Activated CD4-positive, alpha-beta T cell treated with anti-CD3 and anti-CD28 coated beads, Interleukin-2, amount 50 U/mL, for 4 hours (primary cell): Measurements from ENCODE around the gene SH3BGRL3.
"Not testable (repeated sequence)": the region's sequence is repeated elsewhere in the genome, so short reads cannot be mapped to it uniquely, and the experiment has no call there.

Experiments
- DNase-seq, 2 experiments: peaks; one replicate each; pipeline ENCODE4 v3.0.0-alpha.2; 2020

Gene SH3BGRL3

DNA sequence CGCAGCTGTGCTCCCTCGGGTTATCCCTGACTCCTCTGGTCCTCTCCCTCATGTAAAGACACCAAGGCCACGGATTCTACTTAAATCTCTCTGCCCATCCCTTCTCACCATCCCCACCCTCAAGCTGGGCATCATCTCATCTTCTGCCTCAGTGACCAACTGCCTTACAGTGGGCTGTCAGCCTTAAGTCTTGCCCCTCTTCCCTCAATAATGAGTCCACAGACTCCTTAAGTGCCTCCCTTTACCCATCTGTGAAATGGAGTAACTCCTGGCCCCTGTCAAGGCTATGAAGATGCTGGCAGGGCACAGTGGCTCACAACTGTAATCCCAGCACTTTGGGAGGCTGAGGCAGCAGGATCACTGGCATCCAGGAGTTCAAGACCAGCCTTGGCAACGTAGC, 12.1 kb downstream of the SH3BGRL3 start:
- no peak for DNase-seq

- DNase-seq: not testable (repeated sequence)
Observed at GRCh38 chr1:26292735-26293134, 12.8 kb downstream of the SH3BGRL3 start.

DNA sequence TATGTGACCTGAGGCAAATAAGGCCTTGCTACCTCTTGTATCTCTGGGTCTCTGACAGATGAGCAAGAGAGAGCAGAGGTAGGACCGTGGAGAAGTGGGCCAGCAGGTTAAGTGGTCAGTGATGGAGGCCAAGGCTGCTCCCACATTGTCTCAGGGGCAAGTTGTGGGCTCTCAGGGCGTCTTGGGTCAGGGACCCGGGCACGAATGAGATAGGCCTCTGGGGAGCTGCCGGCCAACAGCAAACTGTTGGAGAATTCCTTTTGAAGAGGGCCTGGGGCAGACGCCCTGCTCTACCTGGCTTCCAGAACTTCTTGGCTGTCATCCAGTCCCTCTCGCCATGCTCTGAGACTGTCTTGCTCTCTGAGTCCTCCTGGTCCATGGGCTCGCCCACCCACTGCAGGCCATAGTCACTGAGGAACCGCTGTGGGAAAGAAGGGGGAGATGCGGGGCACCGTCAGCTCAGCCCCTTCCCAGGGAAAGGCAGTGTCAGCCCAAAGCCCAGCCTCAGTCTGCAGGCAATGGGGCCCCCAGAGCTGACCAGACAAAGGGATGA, 14.1 kb downstream of the SH3BGRL3 start:
- DNase-seq: no peak

DNA sequence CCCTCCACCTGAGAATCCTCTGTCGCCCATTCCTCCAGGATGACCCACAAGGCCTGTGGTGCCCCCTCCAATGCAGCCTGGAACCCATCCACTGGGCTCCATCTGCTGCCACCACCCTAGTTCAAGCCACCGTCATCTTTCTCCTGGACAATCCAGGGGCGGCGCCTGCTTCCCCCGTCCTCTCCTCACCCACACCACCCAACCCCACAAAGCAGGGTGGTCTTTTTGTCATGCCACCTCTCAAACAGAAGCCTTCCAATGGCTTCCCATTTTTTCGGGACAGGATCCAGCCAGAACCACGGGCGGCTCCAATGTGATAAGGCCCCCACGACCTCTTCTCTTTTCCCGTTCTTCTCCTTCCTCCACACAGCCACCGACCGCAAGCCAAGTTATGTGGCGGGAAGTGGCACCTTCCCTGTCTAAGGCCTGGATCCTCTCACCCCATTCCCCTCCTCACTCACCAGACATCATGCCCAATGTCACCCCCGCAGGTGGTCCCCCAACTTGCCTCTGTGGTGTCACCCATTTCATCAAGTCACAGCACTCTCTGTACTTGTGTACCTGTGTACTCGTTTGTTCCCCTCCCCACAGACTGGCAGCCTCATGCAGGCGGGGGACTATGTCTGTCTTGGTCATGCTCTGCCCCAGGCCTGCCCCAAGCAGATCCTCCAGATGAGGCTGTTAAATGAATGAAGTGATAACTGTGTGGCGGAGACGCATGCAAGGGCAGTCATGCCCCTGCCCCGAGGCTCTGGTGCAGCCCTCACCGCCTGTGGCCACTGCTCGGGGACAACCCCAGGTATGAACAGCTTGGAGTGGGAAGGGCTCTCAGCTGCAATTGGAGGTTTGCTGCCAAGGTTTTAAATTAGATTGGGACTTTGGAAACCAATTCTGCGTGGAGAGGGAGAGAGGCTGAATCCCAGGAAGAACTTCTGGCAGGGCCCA, 15.6 kb downstream of the SH3BGRL3 start:
- no peak for DNase-seq

GRCh38 chr1:26296340-26297056, 16.6 kb downstream of the SH3BGRL3 start:
- DNase-seq: no peak

DNA sequence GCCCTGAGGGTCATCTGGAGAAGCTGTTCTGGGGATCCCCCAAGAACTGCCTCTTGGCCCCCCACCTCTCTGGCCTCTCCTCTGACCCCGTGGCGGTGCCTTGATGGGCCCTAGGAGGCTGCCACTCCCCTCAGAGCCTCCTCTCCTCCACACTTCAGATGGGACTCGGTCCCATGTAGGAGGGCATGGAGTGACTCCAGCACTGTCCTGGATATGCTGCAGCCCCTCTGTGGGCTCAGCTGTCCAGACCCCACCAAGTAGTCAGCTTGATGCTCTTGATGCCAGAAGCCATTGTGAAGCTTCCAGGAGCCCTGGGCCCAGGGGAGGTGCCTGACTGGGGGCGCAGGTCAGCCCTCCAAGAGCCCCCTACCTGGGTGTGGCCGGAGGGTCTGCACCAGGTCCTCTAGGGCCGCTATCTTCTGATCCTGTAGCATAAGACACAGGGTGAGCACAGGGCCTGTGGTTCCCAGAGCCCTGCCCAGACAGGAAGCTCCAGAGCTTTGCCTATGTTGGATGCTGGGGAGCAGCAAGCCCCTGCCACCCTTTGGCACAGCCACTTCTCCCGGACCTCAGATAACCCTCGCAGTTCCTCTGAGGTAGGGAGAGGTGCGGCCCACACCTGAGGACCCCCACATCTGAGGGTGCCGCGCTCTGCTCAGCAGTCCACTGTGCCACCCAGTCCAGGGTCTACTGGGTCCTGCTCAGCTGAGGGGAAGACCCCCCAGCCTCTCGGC, 17.3 kb downstream of the SH3BGRL3 start:
- no peak for DNase-seq

GRCh38 chr1:26297791-26298124, 17.9 kb downstream of the SH3BGRL3 start:
- DNase-seq: no peak

DNA sequence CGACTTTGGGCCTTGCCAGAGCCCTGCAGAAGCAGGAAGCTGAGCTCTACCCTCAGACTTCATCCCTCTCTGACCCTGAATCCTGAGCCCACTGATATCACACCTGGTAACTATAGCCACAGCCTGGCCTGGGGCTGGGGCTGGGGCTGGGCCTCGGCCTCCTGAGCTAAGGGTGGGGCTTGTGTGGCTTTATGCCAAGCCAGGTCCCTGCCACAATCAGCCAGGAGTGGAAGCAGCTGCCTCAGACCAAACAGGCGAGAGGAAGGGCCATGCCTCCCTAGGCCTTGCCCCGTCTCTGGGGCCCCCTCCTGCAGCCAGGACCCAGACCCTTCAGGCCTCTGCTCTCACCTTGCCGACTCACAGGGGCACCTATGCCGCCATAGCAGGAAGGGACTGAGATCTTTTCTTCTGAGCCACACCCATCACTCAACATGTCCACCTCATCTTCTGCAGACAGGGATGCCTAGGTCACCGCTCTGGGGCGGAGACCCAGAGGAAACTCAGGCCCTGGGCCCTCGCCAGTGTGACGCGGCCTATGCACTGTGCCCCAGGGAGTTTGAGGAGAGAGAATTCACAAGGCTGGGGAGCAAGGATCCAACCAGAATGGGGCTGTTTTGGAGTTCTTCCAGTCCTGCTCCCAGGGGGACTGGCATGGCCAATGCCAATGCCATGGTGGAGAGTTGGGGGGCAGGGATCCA, 20.8 kb downstream of the SH3BGRL3 start:
- DNase-seq: no peak

DNA sequence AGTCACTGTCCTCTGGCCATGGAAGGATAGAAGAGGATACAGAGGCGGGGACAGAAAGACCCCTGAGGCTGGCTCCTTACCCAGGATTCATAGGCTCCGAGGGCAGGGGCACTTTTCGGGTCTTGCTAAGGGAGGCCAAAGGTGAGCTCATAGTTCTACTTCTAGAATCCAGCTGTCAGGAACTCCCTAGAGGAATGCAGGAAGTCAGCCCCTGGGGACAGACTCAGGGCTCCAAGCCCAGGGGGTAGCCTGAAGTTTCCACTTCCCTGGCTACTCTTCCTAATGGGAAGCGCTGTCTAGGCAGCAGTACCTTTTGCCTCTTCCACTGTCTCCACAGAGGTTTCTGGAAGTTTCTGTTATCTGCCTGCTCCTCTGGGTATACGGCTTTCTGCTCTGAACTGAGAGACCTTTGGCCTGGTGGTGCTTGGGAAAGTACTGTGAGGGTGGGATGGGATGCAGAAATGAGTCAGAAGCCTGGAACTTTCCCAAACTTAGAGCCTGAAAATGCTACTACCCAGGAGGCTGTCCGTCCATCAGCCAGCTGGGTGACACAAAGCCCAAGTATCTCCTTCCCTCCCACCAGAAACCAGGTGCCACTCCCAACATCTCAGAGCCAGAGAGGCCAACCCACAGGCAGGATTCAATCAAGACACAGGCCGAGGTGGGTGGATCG, 23.0 kb downstream of the SH3BGRL3 start:
- no peak for DNase-seq

GRCh38 chr1:26305667-26306289, 25.9 kb downstream of the SH3BGRL3 start:
- no peak for DNase-seq

- peak; percentile 89 for DNase-seq
Observed at GRCh38 chr1:26306290-26307229, 26.7 kb downstream of the SH3BGRL3 start, which contains the start of gene UBXN11. Gene UBXN11, minus strand, starts transcription at chr1:26306636. Its CDS starts 3,753 bp downstream, at chr1:26302883.

DNA sequence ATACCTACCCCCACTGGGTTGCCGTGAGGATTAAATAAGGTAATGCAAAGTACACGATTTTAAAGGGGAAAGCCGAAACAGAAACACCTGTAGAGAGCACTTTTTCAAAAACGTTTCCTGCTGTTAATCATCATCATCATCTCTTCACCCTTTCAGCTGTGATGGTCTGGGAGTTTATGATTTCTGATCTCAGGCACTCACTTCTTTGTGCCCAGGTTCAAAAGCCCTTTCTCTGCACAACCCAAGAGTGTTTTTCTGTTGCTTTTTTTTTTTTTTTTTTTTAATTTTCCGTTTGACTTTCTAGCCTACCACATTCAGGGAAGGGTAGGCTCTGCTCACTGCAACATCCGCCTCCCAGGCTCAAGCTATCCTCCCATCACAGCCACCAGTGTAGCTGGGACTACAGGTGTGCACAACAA, 27.5 kb downstream of the SH3BGRL3 start:
- DNase-seq: no peak

- not testable (repeated sequence) for DNase-seq
Observed at GRCh38 chr1:26307966-26308899, 28.3 kb downstream of the SH3BGRL3 start.

DNA sequence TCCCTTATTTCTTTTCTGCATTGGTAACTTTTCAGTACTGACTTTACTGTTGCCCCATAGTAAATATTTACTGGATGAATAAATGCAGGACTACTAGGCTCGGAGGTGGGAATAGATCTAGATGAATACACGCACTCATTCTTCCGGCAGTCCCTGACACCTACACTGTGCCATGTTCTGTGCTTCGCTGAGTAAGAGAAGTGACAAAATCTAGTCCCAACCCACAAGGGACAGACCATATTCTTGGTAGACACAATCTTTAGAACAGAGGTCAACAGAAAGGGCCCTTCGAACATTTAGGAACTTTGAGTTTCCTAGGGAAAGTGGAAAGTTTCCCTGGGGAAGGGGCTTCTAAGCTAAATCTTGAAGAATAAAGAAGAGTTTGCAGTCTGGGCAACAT, 34.6 kb downstream of the SH3BGRL3 start:
- no peak for DNase-seq

DNA sequence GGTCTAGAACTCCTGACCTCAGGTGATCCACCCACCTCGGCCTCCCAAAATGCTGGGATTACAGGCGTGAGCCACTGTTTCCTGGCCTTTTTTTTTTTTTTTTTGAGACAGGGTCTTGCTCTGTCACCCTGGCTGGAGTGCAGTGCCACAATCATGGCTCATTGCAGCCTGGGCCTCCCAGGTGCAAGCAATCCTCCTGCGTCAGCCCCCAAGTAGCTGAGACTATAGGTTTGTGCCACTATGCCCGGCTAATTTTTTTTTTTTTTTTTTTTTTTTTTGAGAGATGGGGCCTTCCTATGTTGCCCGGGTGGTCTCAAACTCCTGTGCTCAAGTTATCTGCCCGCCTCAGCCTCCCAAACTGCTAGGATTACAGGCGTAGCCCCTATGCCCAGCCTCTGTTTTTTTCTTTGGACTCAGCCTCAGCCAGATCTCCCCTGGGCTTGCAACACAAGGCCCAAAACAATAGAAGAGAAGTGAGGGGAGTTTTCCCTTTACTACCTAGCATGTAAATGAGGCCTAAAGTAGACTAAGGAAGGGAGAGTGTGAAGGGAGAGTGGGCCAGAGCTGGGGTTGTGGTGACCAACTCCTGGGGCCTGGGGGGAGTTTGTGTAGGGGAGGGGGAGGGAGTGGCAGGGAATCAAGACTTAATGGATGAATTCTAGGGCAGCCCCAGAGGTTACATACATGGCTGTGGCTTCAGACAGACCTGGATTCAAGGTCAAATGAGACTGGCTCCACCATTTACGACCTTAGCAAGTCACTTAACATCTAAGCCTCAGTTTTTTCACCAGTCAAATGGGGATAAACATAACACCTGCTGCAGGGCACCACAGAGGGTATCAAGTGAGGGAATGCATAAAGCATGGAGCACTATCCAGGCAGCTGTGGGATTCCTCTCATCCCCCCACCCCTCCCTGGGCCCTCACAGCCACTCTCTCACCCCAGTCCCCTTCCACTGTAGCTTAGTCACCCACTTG, 36.3 kb downstream of the SH3BGRL3 start:
- DNase-seq: no peak

DNA sequence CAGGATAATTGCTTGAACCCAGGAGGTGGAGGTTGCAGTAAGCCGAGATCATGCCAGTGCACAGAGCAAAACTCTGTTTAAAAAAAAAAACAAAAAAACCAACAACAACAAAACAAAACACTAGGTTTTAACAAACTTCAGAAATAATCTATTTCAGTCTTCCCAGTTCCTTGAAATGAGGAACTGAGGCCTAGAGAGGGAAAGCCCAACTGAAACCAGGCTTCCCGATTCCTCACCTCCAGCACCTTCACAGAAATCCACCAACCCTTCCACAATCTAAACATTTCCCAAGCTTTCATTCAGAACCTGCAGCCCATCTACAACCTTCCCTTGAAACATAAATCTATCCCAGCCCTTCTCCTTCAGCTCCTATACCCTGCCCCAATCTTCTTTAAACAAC, 37.3 kb downstream of the SH3BGRL3 start:
- DNase-seq: no peak

DNA sequence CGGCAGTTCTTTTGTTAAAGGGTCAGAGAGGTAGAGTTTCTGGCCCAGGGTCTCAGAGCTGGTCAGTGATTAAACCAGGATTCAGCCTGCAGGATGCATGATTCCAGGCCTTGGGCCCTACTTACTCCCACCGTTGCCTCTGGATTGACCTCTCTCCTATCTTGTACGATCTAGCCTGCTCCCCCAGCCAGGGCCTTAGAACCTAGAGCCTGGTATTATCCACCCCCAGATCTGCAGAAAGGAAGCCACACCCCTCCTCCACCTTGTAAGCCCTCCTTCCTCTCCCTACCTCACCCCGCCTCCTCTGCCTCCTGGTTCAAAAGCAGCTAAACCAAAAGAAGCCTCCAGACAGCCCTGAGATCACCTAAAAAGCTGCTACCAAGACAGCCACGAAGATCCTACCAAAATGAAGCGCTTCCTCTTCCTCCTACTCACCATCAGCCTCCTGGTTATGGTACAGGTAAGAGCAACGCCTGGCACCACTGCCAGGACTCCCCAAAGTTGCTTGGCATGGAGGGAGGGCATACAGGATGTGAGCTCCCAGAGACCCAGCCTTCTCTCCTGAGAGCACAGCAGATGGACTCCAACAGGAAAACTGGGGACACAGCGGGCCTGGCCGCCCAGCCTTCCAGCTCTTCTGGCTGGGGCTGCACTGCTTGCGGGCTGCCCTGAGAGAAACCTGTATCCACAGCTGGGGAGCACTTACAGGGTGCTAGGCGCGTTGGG, 37.9 kb downstream of the SH3BGRL3 start, which contains the start of gene CD52:
CD52 (plus strand) TSS at position 347 of the 726 bp plus-strand sequence; CDS start at position 407, 60 bp downstream.
- DNase-seq: peak; percentile 76 to 79
